Stomach (tissue), 9 donors: ENCODE measurements around the gene CYP4A11. TPM values are rescaled to one million over a fixed set of nuclear protein-coding genes. Genes with fewer than 3 reads are reported as not detected.
"Not testable (repeated sequence)": the region's sequence is repeated elsewhere in the genome, so short reads cannot be mapped to it uniquely, and the experiment has no call there.

ENCODE experiments used
- DNase-seq, 2 donors: peaks; one replicate each; pipeline versions ENCODE4 v3.0.0 to v3.0.0-alpha.2; 2013 to 2019
- H3K27ac ChIP-seq, 5 donors: fragments of 200-600 bp in 4 of 5; sonication (generic) in 4 of 5; one replicate each; pipeline ENCODE4 v1.5.1; 2013 to 2019; ENCODE audit warnings: mild to moderate bottlenecking in 1 of 5, moderate library complexity in 1 of 5
- H3K27me3 ChIP-seq, 3 donors: fragments of 200-600 bp; sonication (generic); one replicate each; pipeline ENCODE4 v1.5.1; 2017 to 2019; ENCODE audit warnings: mixed run types in 1 of 3
- H3K36me3 ChIP-seq, 4 donors: fragments of 200-600 bp; sonication (generic); 1 replicate in 3 of 4; 2 replicates in 1 of 4; pipeline ENCODE4 v1.5.1; 2016 to 2019
- H3K4me1 ChIP-seq, 4 donors: fragments of 200-600 bp; sonication (generic); one replicate each; pipeline ENCODE4 v1.5.1; 2016 to 2019
- H3K4me3 ChIP-seq, 4 donors: fragments of 200-600 bp; sonication (generic) in 3 of 4; one replicate each; pipeline ENCODE4 v1.5.1; 2016 to 2019; ENCODE audit warnings: mild to moderate bottlenecking in 1 of 4
- H3K9me3 ChIP-seq, 4 donors: fragments of 200-600 bp; sonication (generic); one replicate each; pipeline ENCODE4 v1.5.1; 2016 to 2019
- EP300 ChIP-seq: sonication (generic); formaldehyde crosslinking; IDR thresholded peaks from one replicate; pipeline ENCODE4 v1.6.1; 2017; ENCODE audit warnings: antibody characterized with exemption
- POLR2A ChIP-seq, 4 donors: fragments of 450-650 bp; IDR thresholded peaks; one replicate each; pipeline ENCODE4 v1.6.1; 2016; ENCODE audit warnings: antibody characterized with exemption in 4 of 4, control low read depth in 2 of 4, mild to moderate bottlenecking in 1 of 4, moderate library complexity in 1 of 4
- POLR2AphosphoS5 ChIP-seq, 3 donors: sonication (generic); formaldehyde crosslinking; IDR thresholded peaks; one replicate each; pipeline ENCODE4 v1.6.1; 2016; ENCODE audit warnings: antibody characterized with exemption in 3 of 3
- WGBS, 5 donors: extraction: QIAGEN DNeasy Blood & Tissue Kit in 3 of 5; methylation state at CpG; one replicate each; pipeline versions ENCODE4 v1.1.5 to v1.1.7; 2013 to 2018; 5-methylcytosine and 5-hydroxymethylcytosine counted together
- intact Hi-C: fragments of 100-400 bp; cut with DNase I; formaldehyde crosslinking; loops from one replicate; pipeline ENCODE4 v1.15.1; 2023; ENCODE audit warnings: low total_unique reads
- polyA plus RNA-seq, 3 donors: library from polyadenylated mRNA; stranded (reverse); fragments of 200-250 nt; gene quantifications; one replicate each; pipeline ENCODE4 v1.2.3, GENCODE V29; 2013
- small RNA-seq, 4 donors: library from RNA; depleted of rRNA; stranded (forward); fragments of <200 nt; gene quantifications; one replicate each; pipeline ENCODE3, GENCODE V24; 2016
- total RNA-seq, 5 donors: library from RNA; depleted of rRNA; stranded (reverse); fragments of >200 nt; gene quantifications; one replicate each; pipeline versions ENCODE4 v1.1.0 to v1.2.3, GENCODE V29; 2014 to 2016
- TF ChIP-seq, protein P1 (sequence below), 7 experiments: fragments of 450-650 bp in 4 of 7; fragments of 200-600 bp in 3 of 7; sonication (generic) in 3 of 7; IDR thresholded peaks; one replicate each; pipeline ENCODE4 v1.5.1; 2016 to 2019; ENCODE audit warnings: antibody characterized with exemption in 7 of 7, control low read depth in 2 of 7, mild to moderate bottlenecking in 1 of 7
- donor health status: healthy with polysubstance abuse.
- donor health status: Bipolar disorder and iron deficiency.
- donor health status: healthy.

CYP4A11 gene
- total and polyA plus RNA-seq, 8 donors = 0.68 to 2.2 (median 0.92) TPM; not detected in 5

GRCh38 chr1:46903481-46903880 lies 37.8 kb downstream of the CYP4A11 start:
- Histone ChIP-seq H3K4me3 (no peak overlapping the region), H3K36me3 (no peaks in the 10 kb centered on the region), H3K9me3 (peaks cover 0 to 18% (median 3%) of the 10 kb centered on the region in 4 donors), H3K27ac (peak overlapping the region in 3 of 5 donors; percentile 44 to 53 (median 50)), H3K27me3 (no peaks in the 10 kb centered on the region), H3K4me1 (peaks cover 0 to 14% (median 6%) of the 10 kb centered on the region in 4 donors)
- DNase-seq = peak; percentile 56 to 57
- WGBS, 5 donors = 24 to 47% (median 39%) methylated on average over 4 of the region's 4 CpGs
- no peak for TF ChIP-seq EP300
- TF ChIP-seq, protein P1, sequence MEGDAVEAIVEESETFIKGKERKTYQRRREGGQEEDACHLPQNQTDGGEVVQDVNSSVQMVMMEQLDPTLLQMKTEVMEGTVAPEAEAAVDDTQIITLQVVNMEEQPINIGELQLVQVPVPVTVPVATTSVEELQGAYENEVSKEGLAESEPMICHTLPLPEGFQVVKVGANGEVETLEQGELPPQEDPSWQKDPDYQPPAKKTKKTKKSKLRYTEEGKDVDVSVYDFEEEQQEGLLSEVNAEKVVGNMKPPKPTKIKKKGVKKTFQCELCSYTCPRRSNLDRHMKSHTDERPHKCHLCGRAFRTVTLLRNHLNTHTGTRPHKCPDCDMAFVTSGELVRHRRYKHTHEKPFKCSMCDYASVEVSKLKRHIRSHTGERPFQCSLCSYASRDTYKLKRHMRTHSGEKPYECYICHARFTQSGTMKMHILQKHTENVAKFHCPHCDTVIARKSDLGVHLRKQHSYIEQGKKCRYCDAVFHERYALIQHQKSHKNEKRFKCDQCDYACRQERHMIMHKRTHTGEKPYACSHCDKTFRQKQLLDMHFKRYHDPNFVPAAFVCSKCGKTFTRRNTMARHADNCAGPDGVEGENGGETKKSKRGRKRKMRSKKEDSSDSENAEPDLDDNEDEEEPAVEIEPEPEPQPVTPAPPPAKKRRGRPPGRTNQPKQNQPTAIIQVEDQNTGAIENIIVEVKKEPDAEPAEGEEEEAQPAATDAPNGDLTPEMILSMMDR (IDR thresholded peaks at IDR 0.05) = no peak
- TF ChIP-seq POLR2AphosphoS5 (IDR thresholded peaks at IDR 0.05) = peak in 1 of 3 donors; percentile 44
- TF ChIP-seq POLR2A (IDR thresholded peaks at IDR 0.05) = no peak
- intact Hi-C loops = no loop called here

DNA sequence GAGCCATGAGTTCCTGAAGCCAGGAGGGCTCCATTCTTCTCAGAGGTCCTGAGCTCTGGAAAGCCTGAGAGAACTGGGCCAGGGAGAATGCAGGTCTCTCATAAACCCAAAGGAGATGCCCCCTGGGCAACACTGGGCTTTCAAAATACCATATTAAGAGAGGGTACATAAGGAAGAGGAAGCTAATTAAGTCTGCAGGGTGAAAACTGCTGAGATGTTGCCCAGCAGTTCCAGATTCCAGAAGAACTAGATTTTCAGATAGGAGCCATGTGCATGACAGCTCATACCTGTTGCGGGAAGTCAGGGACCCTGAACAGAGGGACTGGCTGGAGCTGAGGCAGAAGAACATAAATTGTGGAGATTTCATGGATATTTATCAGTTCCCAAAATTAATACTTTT lies 40.9 kb downstream of the CYP4A11 start:
- H3K36me3 ChIP-seq = no peaks in the 10 kb centered on the region
- peaks cover 0 to 14% (median 6%) of the 10 kb centered on the region in 4 donors for H3K4me1 ChIP-seq
- TF ChIP-seq POLR2AphosphoS5 (IDR thresholded peaks at IDR 0.05) (no peak), EP300 (no peak), POLR2A (IDR thresholded peaks at IDR 0.05) (no peak)
- TF ChIP-seq, protein P1 (IDR thresholded peaks at IDR 0.05) = no peak
- H3K9me3 ChIP-seq = peaks cover 0 to 11% (median 0%) of the 10 kb centered on the region in 4 donors
- WGBS, 5 donors = 95 to 100% (median 100%) methylated on average over 1 of the region's 1 CpG
- no peaks in the 10 kb centered on the region for H3K27me3 ChIP-seq
- no peak overlapping the region for H3K27ac ChIP-seq
- no peak overlapping the region for H3K4me3 ChIP-seq
- DNase-seq = no peak
- intact Hi-C loops = no loop called here

DNA sequence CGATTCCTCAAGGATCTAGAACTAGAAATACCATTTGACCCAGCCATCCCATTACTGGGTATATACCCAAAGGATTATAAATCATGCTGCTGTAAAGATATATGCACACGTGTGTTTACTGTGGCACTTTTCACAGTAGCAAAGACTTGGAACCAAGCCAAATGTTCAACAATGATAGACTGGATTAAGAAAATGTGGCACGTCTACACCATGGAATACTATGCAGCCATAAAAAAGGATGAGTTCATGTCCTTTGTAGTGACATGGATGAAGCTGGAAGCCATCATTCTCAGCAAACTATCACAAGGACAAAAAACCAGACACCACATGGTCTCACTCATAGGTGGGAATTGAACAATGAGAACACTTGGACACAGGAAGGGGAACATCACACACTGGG lies 59.6 kb downstream of the CYP4A11 start:
- H3K4me3 ChIP-seq, DNase-seq, H3K27ac ChIP-seq, H3K36me3 ChIP-seq, H3K9me3 ChIP-seq, H3K27me3 ChIP-seq, H3K4me1 ChIP-seq, intact Hi-C loops: not testable (repeated sequence)
- WGBS, 5 donors = 73 to 88% (median 81%) methylated on average over 2 to 3 of the region's 3 CpGs

Small RNA genes within 50 kb of the gene (small RNA-seq; reads per million reads assigned to genes)
- gene CYP4A26P = 0 reads per million in 4 donors

Other genes with a start within 250 kb of the CYP4A11 start
- 100 to 1,000 TPM in 3 of 5 donors, 10 to 100 TPM in 2; 45.5 to 164 (median 138) TPM for gene EFCAB14, start 222.4 kb downstream of the CYP4A11 start, total RNA-seq
- 10 to 100 TPM; 19.6 to 59.6 (median 37.2) TPM for gene EFCAB14, start 222.4 kb downstream of the CYP4A11 start, polyA plus RNA-seq
- gene CYP4B1, start 142.4 kb downstream of the CYP4A11 start, total RNA-seq = 100 to 1,000 TPM in 1 of 5 donors, 10 to 100 TPM in 1, 1 to 10 TPM in 3; 5.1 to 110 (median 7.5) TPM
- gene CYP4B1, start 142.4 kb downstream of the CYP4A11 start, polyA plus RNA-seq = 10 to 100 TPM in 1 of 3 donors, 1 to 10 TPM in 1, under 1 TPM in 1; 0.75 to 26.6 (median 1.5) TPM
- 10 to 100 TPM in 3 of 5 donors, under 1 TPM in 2; 0.29 to 16.5 (median 10.6) TPM for gene CYP4X1, start 82.2 kb upstream of the CYP4A11 start, total RNA-seq
- gene CYP4X1, start 82.2 kb upstream of the CYP4A11 start, polyA plus RNA-seq = 10 to 100 TPM; 10.9 to 28.3 (median 12.8) TPM
- gene CYP4Z1, start 125.8 kb upstream of the CYP4A11 start, total RNA-seq = 1 to 10 TPM in 2 of 5 donors, not detected in 3; 5.5 to 8.9 TPM
- under 1 TPM in 1 of 3 donors, not detected in 2; 0.80 TPM for gene CYP4Z1, start 125.8 kb upstream of the CYP4A11 start, polyA plus RNA-seq
- not detected for gene CYP4A22, start 196.0 kb upstream of the CYP4A11 start, total RNA-seq
- not detected for gene CYP4A22, start 196.0 kb upstream of the CYP4A11 start, polyA plus RNA-seq
- 100 to 1,000 TPM in 2 of 5 donors, 1 to 10 TPM in 1, under 1 TPM in 1, not detected in 1; 0.87 to 292 (median 69.0) TPM for gene PDZK1IP1, start 248.6 kb upstream of the CYP4A11 start, total RNA-seq
- gene PDZK1IP1, start 248.6 kb upstream of the CYP4A11 start, polyA plus RNA-seq = 100 to 1,000 TPM in 2 of 3 donors, 10 to 100 TPM in 1; 43.7 to 169 (median 163) TPM